ENCODE data around the gene KIAA1671. TPM values are rescaled to one million over a fixed set of nuclear protein-coding genes. Genes with fewer than 3 reads are reported as not detected.
"Not testable (repeated sequence)": the region's sequence is repeated elsewhere in the genome, so short reads cannot be mapped to it uniquely, and the experiment has no call there.

Gene KIAA1671
- total RNA-seq, 1 donor from 2014 or later: 11.5 TPM

DNA sequence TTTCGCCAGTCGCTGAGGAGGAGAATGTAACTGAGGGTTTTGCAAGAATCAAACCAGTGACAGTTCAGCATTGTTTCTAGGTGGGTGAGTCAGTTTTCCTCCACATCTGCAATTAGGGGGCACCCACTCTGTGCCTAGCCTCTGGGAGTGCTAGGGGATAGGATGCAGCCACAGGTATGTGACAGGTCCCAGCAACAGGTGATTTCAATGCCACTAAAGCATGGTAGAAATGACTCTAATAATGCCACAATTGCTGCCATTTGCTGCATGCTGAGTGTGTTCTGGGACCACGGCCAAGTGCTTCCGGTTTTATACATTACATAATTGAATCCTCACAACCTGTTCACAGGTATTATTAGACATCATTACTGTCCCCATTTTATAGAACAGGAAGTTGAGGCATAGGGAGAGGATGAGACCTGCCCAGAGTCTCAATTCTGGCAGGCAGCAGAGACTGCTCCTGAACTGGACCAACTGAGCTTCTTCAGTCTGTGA is 267.5 kb downstream of the KIAA1671 start:
- Histone ChIP-seq H3K27me3 (ENCODE audit: control insufficient read depth in 3 of 3, insufficient read depth in 3 of 3, low read length in 3 of 3) (peaks cover 0 to 9% (median 4%) of the 10 kb centered on the region in 3 donors), H3K27ac (ENCODE audit: low read depth, low read length) (no peak overlapping the region)

DNA sequence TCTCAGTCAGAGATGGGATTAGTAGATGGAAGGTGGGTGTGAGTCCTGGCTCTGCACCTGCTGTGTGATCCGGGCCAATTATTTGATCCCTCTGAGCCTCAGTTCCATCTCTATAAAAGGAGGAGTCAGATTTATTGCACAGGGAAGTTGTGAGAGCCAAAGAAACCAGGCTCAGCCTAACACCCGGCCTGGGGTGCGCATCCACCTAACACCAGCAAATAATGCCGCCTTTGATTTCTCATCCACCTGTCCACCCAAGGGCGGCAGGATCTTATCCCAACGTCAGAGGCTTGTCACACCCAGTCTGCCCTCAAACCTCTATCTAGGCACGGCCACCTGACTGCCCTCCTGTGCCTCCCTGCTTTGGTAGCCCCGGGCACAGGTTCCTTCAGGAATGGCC is 269.3 kb downstream of the KIAA1671 start:
- Histone ChIP-seq H3K9ac (ENCODE audit: low read depth in 1 of 3, low read length in 3 of 3) (no peak overlapping the region), H3K27ac (ENCODE audit: low read depth, low read length) (no peak overlapping the region), H3K4me1 (ENCODE audit: control insufficient read depth in 3 of 3, insufficient read depth in 3 of 3, low read length in 3 of 3) (no peaks in the 10 kb centered on the region), H3K36me3 (ENCODE audit: control insufficient read depth in 3 of 3, insufficient read depth in 3 of 3, low read length in 3 of 3) (no peaks in the 10 kb centered on the region), H3K9me3 (ENCODE audit: control insufficient read depth in 3 of 3, low read length in 3 of 3) (no peaks in the 10 kb centered on the region), H3K27me3 (ENCODE audit: control insufficient read depth in 3 of 3, insufficient read depth in 3 of 3, low read length in 3 of 3) (peaks cover 0 to 7% (median 4%) of the 10 kb centered on the region in 3 donors), H3K4me3 (ENCODE audit: low read length in 3 of 3) (no peak overlapping the region)

More for the DNA sequence above, 267.5 kb downstream of the KIAA1671 start:
- no peaks in the 10 kb centered on the region for H3K36me3 ChIP-seq (ENCODE audit: control insufficient read depth in 3 of 3, insufficient read depth in 3 of 3, low read length in 3 of 3)
- H3K4me3 ChIP-seq (ENCODE audit: low read length in 3 of 3): no peak overlapping the region
- H3K9ac ChIP-seq (ENCODE audit: low read depth in 1 of 3, low read length in 3 of 3): no peak overlapping the region
- no peaks in the 10 kb centered on the region for H3K9me3 ChIP-seq (ENCODE audit: control insufficient read depth in 3 of 3, low read length in 3 of 3)
- no peaks in the 10 kb centered on the region for H3K4me1 ChIP-seq (ENCODE audit: control insufficient read depth in 3 of 3, insufficient read depth in 3 of 3, low read length in 3 of 3)

DNA sequence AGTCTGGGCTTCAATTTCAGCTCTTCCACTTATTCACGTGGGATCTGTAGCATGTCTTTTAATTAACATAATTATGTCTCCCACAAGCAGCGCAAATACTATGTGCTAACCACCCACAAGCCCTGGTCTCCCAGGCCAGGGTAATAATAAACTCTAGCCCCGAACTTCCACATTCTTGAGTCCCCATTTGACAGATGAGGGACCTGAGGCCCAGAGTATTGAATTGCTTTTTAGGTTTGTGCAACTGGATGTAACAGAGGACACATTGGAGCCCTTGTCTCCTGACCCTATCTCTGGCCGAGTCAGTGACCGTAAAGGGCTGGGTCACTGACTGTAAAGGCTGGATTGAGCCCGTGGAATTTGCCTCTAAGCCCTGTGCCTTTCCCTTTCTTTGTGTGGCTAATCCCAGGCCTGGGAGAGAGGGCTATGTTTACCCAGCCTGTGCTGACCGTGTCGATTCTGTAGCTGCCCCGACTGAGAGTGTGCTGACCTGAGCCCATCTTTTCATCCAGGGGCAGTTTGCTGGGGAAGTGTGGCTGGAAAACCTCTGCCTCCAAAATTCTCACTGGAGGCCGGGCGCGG is 270.8 kb downstream of the KIAA1671 start:
- H3K9me3 ChIP-seq (ENCODE audit: control insufficient read depth in 3 of 3, low read length in 3 of 3): no peaks in the 10 kb centered on the region
- H3K27ac ChIP-seq (ENCODE audit: low read depth, low read length): no peak overlapping the region
- no peak overlapping the region for H3K9ac ChIP-seq (ENCODE audit: low read depth in 1 of 3, low read length in 3 of 3)
- H3K4me1 ChIP-seq (ENCODE audit: control insufficient read depth in 3 of 3, insufficient read depth in 3 of 3, low read length in 3 of 3): no peaks in the 10 kb centered on the region
- no peak overlapping the region for H3K4me3 ChIP-seq (ENCODE audit: low read length in 3 of 3)
- peaks cover 0 to 7% (median 4%) of the 10 kb centered on the region in 3 donors for H3K27me3 ChIP-seq (ENCODE audit: control insufficient read depth in 3 of 3, insufficient read depth in 3 of 3, low read length in 3 of 3)
- H3K36me3 ChIP-seq (ENCODE audit: control insufficient read depth in 3 of 3, insufficient read depth in 3 of 3, low read length in 3 of 3): no peaks in the 10 kb centered on the region

DNA sequence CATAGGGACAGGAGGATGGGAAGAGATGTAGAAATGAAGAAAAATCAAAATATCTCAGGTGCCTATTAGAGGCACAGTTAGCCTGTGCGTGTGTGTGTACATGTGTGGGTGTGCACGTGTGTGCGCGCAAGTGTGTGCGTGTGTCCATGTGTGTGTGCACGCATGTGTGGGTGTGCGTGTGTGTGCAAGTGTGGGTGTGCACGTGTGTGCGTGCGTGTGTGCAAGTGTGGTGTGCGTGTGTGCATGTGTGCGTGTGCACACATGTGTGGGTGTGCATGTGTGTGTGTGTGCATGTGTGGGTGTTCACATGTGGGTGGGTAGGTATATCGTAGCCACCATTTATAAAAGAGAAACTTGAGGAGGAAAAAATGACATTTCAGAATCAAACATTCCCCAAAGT is 276.3 kb downstream of the KIAA1671 start:
- Histone ChIP-seq H3K27ac (ENCODE audit: low read depth, low read length) (no peak overlapping the region), H3K36me3 (ENCODE audit: control insufficient read depth in 3 of 3, insufficient read depth in 3 of 3, low read length in 3 of 3) (no peaks in the 10 kb centered on the region), H3K27me3 (ENCODE audit: control insufficient read depth in 3 of 3, insufficient read depth in 3 of 3, low read length in 3 of 3) (no peaks in the 10 kb centered on the region), H3K4me3 (ENCODE audit: low read length in 3 of 3) (no peak overlapping the region), H3K9me3 (ENCODE audit: control insufficient read depth in 3 of 3, low read length in 3 of 3) (no peaks in the 10 kb centered on the region), H3K9ac (ENCODE audit: low read depth in 1 of 3, low read length in 3 of 3) (no peak overlapping the region), H3K4me1 (ENCODE audit: control insufficient read depth in 3 of 3, insufficient read depth in 3 of 3, low read length in 3 of 3) (no peaks in the 10 kb centered on the region)

DNA sequence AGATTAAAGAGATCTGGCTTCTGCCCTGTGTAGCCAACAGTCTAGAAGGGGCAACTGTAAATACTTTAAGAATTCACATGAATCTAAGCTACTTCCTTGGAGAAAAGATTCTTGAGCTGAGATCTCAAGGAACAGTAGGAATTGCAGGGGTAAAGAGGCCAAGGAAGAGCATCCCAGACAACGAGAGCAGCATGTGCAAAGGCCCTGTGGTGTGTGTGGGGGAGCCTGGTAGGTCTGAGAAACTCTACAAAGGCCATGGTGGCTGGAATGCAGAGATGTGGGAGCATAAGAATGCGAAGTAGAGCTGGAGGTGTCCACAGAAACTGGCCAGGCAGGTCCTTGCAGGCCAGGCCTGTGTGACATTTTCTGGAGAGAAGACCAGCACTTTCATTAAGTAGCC is 278.2 kb downstream of the KIAA1671 start:
- not testable (repeated sequence) for H3K27ac ChIP-seq (ENCODE audit: low read depth, low read length); H3K4me3 ChIP-seq (ENCODE audit: low read length in 3 of 3); H3K4me1 ChIP-seq (ENCODE audit: control insufficient read depth in 3 of 3, insufficient read depth in 3 of 3, low read length in 3 of 3); H3K27me3 ChIP-seq (ENCODE audit: control insufficient read depth in 3 of 3, insufficient read depth in 3 of 3, low read length in 3 of 3); H3K9me3 ChIP-seq (ENCODE audit: control insufficient read depth in 3 of 3, low read length in 3 of 3); H3K36me3 ChIP-seq (ENCODE audit: control insufficient read depth in 3 of 3, insufficient read depth in 3 of 3, low read length in 3 of 3); H3K9ac ChIP-seq (ENCODE audit: low read depth in 1 of 3, low read length in 3 of 3)

DNA sequence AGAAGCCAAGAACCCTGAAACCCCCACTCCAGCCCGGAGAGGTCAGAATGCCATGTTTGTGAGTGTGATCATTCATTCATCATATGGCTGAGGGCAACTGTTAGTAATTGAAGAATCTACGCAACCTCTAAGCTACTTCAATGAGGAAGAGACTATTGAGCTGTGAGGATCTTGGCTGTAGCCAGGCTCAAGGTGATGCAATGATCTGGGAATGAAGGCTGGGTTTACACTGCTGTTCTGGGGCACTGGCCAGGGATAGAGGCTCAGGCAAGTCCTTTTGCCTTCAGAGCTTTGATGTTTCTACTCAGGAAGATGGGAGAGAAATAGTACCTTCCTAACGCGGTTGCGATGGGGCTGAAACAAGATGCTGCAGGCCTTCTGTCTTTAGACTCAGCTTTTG is 279.8 kb downstream of the KIAA1671 start:
- Histone ChIP-seq H3K4me1 (ENCODE audit: control insufficient read depth in 3 of 3, insufficient read depth in 3 of 3, low read length in 3 of 3) (no peaks in the 10 kb centered on the region), H3K4me3 (ENCODE audit: low read length in 3 of 3) (no peak overlapping the region), H3K27me3 (ENCODE audit: control insufficient read depth in 3 of 3, insufficient read depth in 3 of 3, low read length in 3 of 3) (peaks cover 8 to 13% (median 13%) of the 10 kb centered on the region in 3 donors), H3K27ac (ENCODE audit: low read depth, low read length) (no peak overlapping the region), H3K36me3 (ENCODE audit: control insufficient read depth in 3 of 3, insufficient read depth in 3 of 3, low read length in 3 of 3) (no peaks in the 10 kb centered on the region), H3K9ac (ENCODE audit: low read depth in 1 of 3, low read length in 3 of 3) (no peak overlapping the region), H3K9me3 (ENCODE audit: control insufficient read depth in 3 of 3, low read length in 3 of 3) (no peaks in the 10 kb centered on the region)

DNA sequence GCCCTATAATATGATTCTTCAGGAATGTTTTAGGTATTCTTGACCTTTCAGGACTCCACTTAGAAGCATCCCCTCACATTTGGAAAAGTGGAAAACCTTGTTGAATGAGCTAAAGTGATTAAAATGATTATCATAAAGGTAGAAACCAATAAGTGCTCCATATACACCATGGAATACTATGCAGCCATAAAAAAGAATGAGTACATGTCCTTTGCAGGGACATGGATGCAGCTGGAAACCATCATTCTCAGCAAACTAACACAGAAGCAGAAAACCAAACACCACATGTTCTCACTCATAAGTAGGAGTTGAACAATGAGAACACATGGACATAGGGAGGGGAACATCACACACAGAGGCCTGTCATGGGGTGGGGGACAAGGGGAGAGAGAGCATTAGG is 281.2 kb downstream of the KIAA1671 start:
- H3K36me3 ChIP-seq (ENCODE audit: control insufficient read depth in 3 of 3, insufficient read depth in 3 of 3, low read length in 3 of 3); H3K4me3 ChIP-seq (ENCODE audit: low read length in 3 of 3); H3K4me1 ChIP-seq (ENCODE audit: control insufficient read depth in 3 of 3, insufficient read depth in 3 of 3, low read length in 3 of 3); H3K9me3 ChIP-seq (ENCODE audit: control insufficient read depth in 3 of 3, low read length in 3 of 3); H3K9ac ChIP-seq (ENCODE audit: low read depth in 1 of 3, low read length in 3 of 3); H3K27ac ChIP-seq (ENCODE audit: low read depth, low read length): not testable (repeated sequence)
- H3K27me3 ChIP-seq (ENCODE audit: control insufficient read depth in 3 of 3, insufficient read depth in 3 of 3, low read length in 3 of 3): peaks cover 12 to 17% (median 16%) of the 10 kb centered on the region in 3 donors

DNA sequence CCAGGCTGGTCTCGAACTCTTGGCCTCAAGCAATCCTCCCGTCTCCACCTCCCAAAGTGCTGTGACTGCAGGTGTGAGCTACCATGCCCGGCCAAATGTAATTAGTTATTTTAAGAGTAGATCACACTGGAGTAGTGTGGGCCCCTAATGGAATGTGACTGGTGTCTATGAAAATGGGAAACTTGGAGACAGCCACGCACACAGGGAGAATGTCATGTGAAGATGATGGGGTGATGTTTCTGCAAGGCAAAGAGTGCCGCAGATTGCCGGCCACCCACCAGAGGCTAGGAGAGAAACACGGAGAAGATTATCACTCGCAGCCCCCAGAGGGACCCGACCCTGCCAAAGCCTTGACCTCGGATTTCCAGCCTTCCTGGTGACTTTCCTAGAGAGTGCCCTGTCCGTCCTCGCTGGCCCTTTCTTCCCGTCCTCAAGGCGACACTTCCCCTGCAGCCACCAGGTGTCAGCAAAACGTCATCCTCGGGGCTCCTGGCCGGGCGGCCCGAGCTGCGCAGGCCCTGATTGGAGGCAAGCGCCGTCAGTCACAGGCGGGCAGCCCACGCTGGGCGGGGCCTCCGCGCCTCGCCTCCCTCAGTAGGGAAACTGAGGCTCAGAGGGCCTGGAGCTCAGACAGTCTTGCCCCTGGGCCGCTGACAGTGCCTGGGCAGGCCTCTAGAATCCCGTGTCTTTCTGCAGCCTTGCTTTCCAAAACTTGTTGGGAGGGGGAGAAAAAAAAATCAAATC is 283.2 kb downstream of the KIAA1671 start:
- H3K36me3 ChIP-seq (ENCODE audit: control insufficient read depth in 3 of 3, insufficient read depth in 3 of 3, low read length in 3 of 3): no peaks in the 10 kb centered on the region
- H3K9ac ChIP-seq (ENCODE audit: low read depth in 1 of 3, low read length in 3 of 3): no peak overlapping the region
- H3K9me3 ChIP-seq (ENCODE audit: control insufficient read depth in 3 of 3, low read length in 3 of 3): no peaks in the 10 kb centered on the region
- no peak overlapping the region for H3K27ac ChIP-seq (ENCODE audit: low read depth, low read length)
- H3K4me1 ChIP-seq (ENCODE audit: control insufficient read depth in 3 of 3, insufficient read depth in 3 of 3, low read length in 3 of 3): no peaks in the 10 kb centered on the region
- peaks cover 12 to 17% (median 16%) of the 10 kb centered on the region in 3 donors for H3K27me3 ChIP-seq (ENCODE audit: control insufficient read depth in 3 of 3, insufficient read depth in 3 of 3, low read length in 3 of 3)
- H3K4me3 ChIP-seq (ENCODE audit: low read length in 3 of 3): no peak overlapping the region

DNA sequence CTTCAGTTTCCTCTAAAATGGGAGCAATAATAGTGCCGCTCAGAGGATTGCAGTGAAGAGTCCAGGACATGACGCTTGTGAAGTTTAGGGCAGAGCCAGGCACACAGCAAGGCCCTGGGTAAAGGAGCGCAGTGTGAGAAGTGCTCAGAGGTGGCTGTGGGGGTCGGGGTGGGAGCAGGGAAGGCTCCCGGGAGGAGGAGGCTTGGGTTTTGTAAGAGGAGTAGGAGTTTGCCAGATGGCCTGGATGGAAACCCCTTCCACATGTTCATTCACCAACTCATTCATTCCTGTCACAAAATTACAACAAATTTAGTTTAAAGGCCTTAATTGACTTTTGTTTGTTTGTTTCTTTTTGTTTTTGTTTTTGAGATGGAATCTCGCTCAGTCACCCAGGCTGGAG is 283.9 kb downstream of the KIAA1671 start:
- H3K36me3 ChIP-seq (ENCODE audit: control insufficient read depth in 3 of 3, insufficient read depth in 3 of 3, low read length in 3 of 3): no peaks in the 10 kb centered on the region
- no peaks in the 10 kb centered on the region for H3K9me3 ChIP-seq (ENCODE audit: control insufficient read depth in 3 of 3, low read length in 3 of 3)
- H3K27me3 ChIP-seq (ENCODE audit: control insufficient read depth in 3 of 3, insufficient read depth in 3 of 3, low read length in 3 of 3): peaks cover 14 to 17% (median 16%) of the 10 kb centered on the region in 3 donors

DNA sequence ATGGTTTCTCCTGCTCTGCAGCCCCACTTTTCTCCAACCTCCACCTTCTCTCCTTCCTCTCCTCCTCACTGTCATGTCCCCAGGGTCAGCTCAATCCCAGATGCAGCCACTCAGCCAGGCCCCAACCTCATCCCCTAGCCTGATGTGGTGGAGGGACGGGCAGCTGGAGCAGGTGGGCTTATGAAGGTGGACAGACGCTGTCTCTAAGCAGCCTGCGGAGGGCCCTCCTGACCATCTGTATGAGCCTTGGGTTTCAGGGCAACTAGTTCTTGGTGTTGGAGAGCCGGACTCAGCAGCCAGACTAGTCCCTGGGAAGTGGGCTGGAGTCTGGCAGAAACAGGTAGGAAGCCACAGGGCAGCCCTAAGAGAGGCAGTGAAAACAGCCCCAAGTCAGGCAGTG is 285.0 kb downstream of the KIAA1671 start:
- no peaks in the 10 kb centered on the region for H3K36me3 ChIP-seq (ENCODE audit: control insufficient read depth in 3 of 3, insufficient read depth in 3 of 3, low read length in 3 of 3)
- H3K4me1 ChIP-seq (ENCODE audit: control insufficient read depth in 3 of 3, insufficient read depth in 3 of 3, low read length in 3 of 3): no peaks in the 10 kb centered on the region
- peaks cover 14 to 17% (median 16%) of the 10 kb centered on the region in 3 donors for H3K27me3 ChIP-seq (ENCODE audit: control insufficient read depth in 3 of 3, insufficient read depth in 3 of 3, low read length in 3 of 3)
- no peak overlapping the region for H3K4me3 ChIP-seq (ENCODE audit: low read length in 3 of 3)
- no peak overlapping the region for H3K27ac ChIP-seq (ENCODE audit: low read depth, low read length)
- H3K9me3 ChIP-seq (ENCODE audit: control insufficient read depth in 3 of 3, low read length in 3 of 3): no peaks in the 10 kb centered on the region
- H3K9ac ChIP-seq (ENCODE audit: low read depth in 1 of 3, low read length in 3 of 3): no peak overlapping the region

More for the DNA sequence above, 283.9 kb downstream of the KIAA1671 start:
- Histone ChIP-seq H3K27ac (ENCODE audit: low read depth, low read length) (no peak overlapping the region), H3K4me3 (ENCODE audit: low read length in 3 of 3) (no peak overlapping the region), H3K9ac (ENCODE audit: low read depth in 1 of 3, low read length in 3 of 3) (no peak overlapping the region), H3K4me1 (ENCODE audit: control insufficient read depth in 3 of 3, insufficient read depth in 3 of 3, low read length in 3 of 3) (no peaks in the 10 kb centered on the region)
